ENCODE results near the gene ASXL2.

The ASXL2 gene

GRCh38 chr2:25797620-25798488, 80.4 kb downstream of the ASXL2 start:
- no peak for DNase-seq

- no peak for DNase-seq
Observed at GRCh38 chr2:25794544-25795276, 83.6 kb downstream of the ASXL2 start.

GRCh38 chr2:25790074-25790790, 88.1 kb downstream of the ASXL2 start:
- DNase-seq: no peak

GRCh38 chr2:25788457-25788856, 89.8 kb downstream of the ASXL2 start:
- no peak for DNase-seq

GRCh38 chr2:25787020-25787419, 91.3 kb downstream of the ASXL2 start:
- no peak for DNase-seq

GRCh38 chr2:25784404-25784803, 93.9 kb downstream of the ASXL2 start:
- no peak for DNase-seq

- DNase-seq: no peak
Observed at GRCh38 chr2:25777077-25777476, 101.2 kb downstream of the ASXL2 start.

GRCh38 chr2:25772078-25772477, 106.2 kb downstream of the ASXL2 start:
- no peak for DNase-seq

- DNase-seq: no peak
Observed at GRCh38 chr2:25763575-25763974, 114.7 kb downstream of the ASXL2 start.

- DNase-seq: no peak
Observed at GRCh38 chr2:25760297-25760696, 118.0 kb downstream of the ASXL2 start.

GRCh38 chr2:25758348-25758747, 119.9 kb downstream of the ASXL2 start:
- no peak for DNase-seq

- no peak for DNase-seq
Observed at GRCh38 chr2:25757906-25758305, 120.4 kb downstream of the ASXL2 start.

- DNase-seq: no peak
Observed at GRCh38 chr2:25756536-25756935, 121.8 kb downstream of the ASXL2 start.

- DNase-seq: no peak
Observed at GRCh38 chr2:25749676-25750075, 128.6 kb downstream of the ASXL2 start.

GRCh38 chr2:25744055-25744454, 134.2 kb downstream of the ASXL2 start:
- no peak for DNase-seq

GRCh38 chr2:25743132-25743830, 135.0 kb downstream of the ASXL2 start:
- DNase-seq: no peak

GRCh38 chr2:25742501-25742900, 135.8 kb downstream of the ASXL2 start:
- no peak for DNase-seq

- DNase-seq: no peak
Observed at GRCh38 chr2:25740810-25741381, 137.4 kb downstream of the ASXL2 start.

GRCh38 chr2:25738383-25739343, 139.6 kb downstream of the ASXL2 start:
- no peak for DNase-seq

- no peak for DNase-seq
Observed at GRCh38 chr2:25736899-25737515, 141.3 kb downstream of the ASXL2 start.

- DNase-seq: no peak
Observed at GRCh38 chr2:25735835-25736234, 142.5 kb downstream of the ASXL2 start.
